ENCODE measurements around the gene VMO1.

The VMO1 gene

DNA sequence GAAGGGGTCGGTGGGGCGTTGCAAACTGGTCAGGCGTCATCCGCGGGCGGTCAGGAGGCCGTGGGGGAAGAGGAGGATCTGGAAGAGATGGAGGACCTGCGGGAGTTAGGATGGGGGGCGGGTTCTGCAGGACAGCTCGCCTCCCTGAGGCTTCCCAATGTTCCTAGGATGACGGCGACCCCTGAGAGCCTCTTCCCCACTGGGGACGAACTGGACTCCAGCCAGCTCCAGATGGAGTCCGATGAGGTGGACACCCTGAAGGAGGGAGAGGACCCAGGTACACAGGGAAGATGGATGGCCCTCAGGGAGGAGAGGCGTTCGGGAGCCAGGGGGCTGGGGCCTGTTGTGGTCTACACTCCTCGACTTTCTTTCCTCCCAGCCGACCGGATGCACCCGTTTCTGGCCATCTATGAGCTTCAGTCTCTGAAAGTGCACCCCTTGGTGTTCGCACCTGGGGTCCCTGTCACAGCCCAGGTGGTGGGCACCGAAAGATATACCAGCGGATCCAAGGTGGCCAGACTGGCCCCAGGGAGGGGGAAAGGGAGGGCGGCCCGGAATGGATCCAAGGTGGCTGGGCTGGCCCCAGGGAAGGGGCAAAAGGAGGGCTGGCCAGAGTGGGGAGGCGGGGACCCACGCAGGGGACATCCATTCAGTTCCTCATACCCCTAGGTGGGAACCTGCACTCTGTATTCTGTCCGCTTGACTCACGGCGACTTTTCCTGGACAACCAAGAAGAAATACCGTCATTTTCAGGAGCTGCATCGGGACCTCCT is 21.6 kb upstream of the VMO1 start:
- Histone ChIP-seq H3K9me3 (ENCODE audit: control insufficient read depth, low read length) (no peaks in the 10 kb centered on the region), H3K14ac (ENCODE audit: low read length in 2 of 2) (no peak overlapping the region), H4K8ac (ENCODE audit: low read length) (no peak overlapping the region), H2AK5ac (ENCODE audit: low read length, severe bottlenecking) (no peak overlapping the region), H3K36me3 (ENCODE audit: control insufficient read depth in 1 of 2, insufficient read depth in 2 of 2, low read depth in 1 of 2, low read length in 2 of 2) (peaks cover 24 to 28% of the 10 kb centered on the region in 2 experiments), H3K27me3 (ENCODE audit: control insufficient read depth in 1 of 2, insufficient read depth in 1 of 2, low read length in 2 of 2) (no peaks in the 10 kb centered on the region), H2BK12ac (ENCODE audit: low read length in 2 of 2) (no peak overlapping the region), H3K23ac (ENCODE audit: low read length in 2 of 2) (no peak overlapping the region), H3K9ac (ENCODE audit: low read length) (peak overlapping the region; percentile 80), H3K18ac (ENCODE audit: low read depth in 1 of 2, low read length in 2 of 2) (no peak overlapping the region), H3K4ac (ENCODE audit: low read depth in 1 of 2, low read length in 2 of 2) (no peak overlapping the region), H2BK120ac (ENCODE audit: low read depth, low read length) (no peak overlapping the region), H2BK15ac (ENCODE audit: low read depth, poor library complexity, severe bottlenecking) (no peak overlapping the region), H3K79me1 (replicated peaks; ENCODE audit: low read length, poor library complexity, severe bottlenecking) (peaks cover 29% of the 10 kb centered on the region), H3K4me1 (ENCODE audit: control insufficient read depth, insufficient read depth, low read depth, low read length) (peaks cover 8% of the 10 kb centered on the region), H3K4me3 (ENCODE audit: insufficient read depth in 1 of 2, low read depth in 1 of 2, low read length in 2 of 2) (peak overlapping the region; percentile 83 to 86), H4K91ac (ENCODE audit: low read length) (no peak overlapping the region), H2BK5ac (ENCODE audit: low read depth, low read length, poor library complexity, severe bottlenecking) (no peak overlapping the region), H3K4me2 (ENCODE audit: low read length, poor library complexity, severe bottlenecking) (peak overlapping the region; percentile 42), H3K27ac (ENCODE audit: low read length, poor library complexity, severe bottlenecking) (no peak overlapping the region), H2AFZ (ENCODE audit: low read depth, low read length) (no peak overlapping the region)
- no peak for DNase-seq
- 40% methylated on average over 32 of the region's 32 CpGs for WGBS

DNA sequence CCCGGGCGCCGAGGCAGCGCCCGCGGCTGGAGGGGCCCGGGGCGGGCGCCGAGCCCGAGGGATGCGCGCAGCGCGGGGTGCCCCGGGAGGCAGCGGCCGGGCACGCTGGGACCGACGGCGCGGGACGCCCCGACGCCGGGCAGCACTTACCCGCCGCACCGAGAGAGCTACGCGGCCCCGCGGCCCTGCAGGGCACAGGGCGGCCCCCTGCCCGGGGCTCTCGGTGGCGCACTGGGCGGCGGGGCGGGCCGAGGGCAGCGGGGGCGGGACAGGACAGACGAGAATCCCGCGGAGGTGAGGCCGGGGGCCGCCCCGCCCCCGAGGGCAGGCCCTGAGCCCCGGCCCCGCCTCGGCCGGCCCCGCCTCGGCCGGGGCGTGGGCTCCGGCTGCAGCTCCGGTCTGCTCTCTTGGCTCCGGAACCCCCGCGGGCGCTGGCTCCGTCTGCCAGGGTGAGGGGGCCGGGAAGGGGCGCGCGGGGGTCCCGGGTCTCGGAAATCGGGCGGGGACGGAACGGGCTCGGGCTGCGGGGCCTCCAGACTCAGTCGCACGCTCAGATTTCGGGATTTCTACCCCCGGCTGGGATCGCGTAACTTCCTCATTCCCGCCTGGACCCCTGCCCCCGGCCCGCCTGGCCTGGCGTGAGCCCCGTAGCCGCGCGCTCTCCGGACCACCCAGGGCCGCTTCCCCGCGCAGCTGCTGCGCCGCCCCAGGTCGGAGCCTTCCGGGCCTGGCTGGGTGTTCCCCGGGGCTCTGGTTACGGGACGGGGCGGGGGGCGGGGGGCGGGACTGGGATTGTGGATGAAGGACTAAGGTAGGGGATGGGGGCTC is 20.8 kb upstream of the VMO1 start, which contains the start of gene PLD2:
TSS of gene PLD2 (plus strand) at position 376 of the 828 bp plus-strand sequence. CDS start 621 bp downstream, outside the sequence.
- Histone ChIP-seq H3K14ac (ENCODE audit: low read length in 2 of 2) (peak within 1 kb of the TSS; percentile 74 to 84), H2BK12ac (ENCODE audit: low read length in 2 of 2) (no peak within 1 kb of the TSS), H3K4me2 (ENCODE audit: low read length, poor library complexity, severe bottlenecking) (peak within 1 kb of the TSS; percentile 80), H4K8ac (ENCODE audit: low read length) (peak within 1 kb of the TSS; percentile 61), H4K91ac (ENCODE audit: low read length) (no peak within 1 kb of the TSS), H2BK120ac (ENCODE audit: low read depth, low read length) (peak within 1 kb of the TSS; percentile 85), H3K27me3 (ENCODE audit: control insufficient read depth in 1 of 2, insufficient read depth in 1 of 2, low read length in 2 of 2) (no peaks in the 10 kb centered on the region), H2BK5ac (ENCODE audit: low read depth, low read length, poor library complexity, severe bottlenecking) (no peak within 1 kb of the TSS), H3K23ac (ENCODE audit: low read length in 2 of 2) (peak within 1 kb of the TSS in 1 of 2 experiments; percentile 42), H3K36me3 (ENCODE audit: control insufficient read depth in 1 of 2, insufficient read depth in 2 of 2, low read depth in 1 of 2, low read length in 2 of 2) (peaks cover 25 to 27% of the 10 kb centered on the region in 2 experiments), H3K4me1 (ENCODE audit: control insufficient read depth, insufficient read depth, low read depth, low read length) (peaks cover 8% of the 10 kb centered on the region), H2BK15ac (ENCODE audit: low read depth, poor library complexity, severe bottlenecking) (no peak within 1 kb of the TSS), H3K9me3 (ENCODE audit: control insufficient read depth, low read length) (no peaks in the 10 kb centered on the region), H3K9ac (ENCODE audit: low read length) (peak within 1 kb of the TSS; percentile 86), H2AK5ac (ENCODE audit: low read length, severe bottlenecking) (no peak within 1 kb of the TSS), H2AFZ (ENCODE audit: low read depth, low read length) (peak within 1 kb of the TSS; percentile 83), H3K18ac (ENCODE audit: low read depth in 1 of 2, low read length in 2 of 2) (peak within 1 kb of the TSS; percentile 49 to 91), H3K4ac (ENCODE audit: low read depth in 1 of 2, low read length in 2 of 2) (peak within 1 kb of the TSS in 1 of 2 experiments; percentile 73), H3K79me1 (replicated peaks; ENCODE audit: low read length, poor library complexity, severe bottlenecking) (peaks cover 29% of the 10 kb centered on the region), H3K4me3 (ENCODE audit: insufficient read depth in 1 of 2, low read depth in 1 of 2, low read length in 2 of 2) (peak within 1 kb of the TSS; percentile 83 to 86), H3K27ac (ENCODE audit: low read length, poor library complexity, severe bottlenecking) (no peak within 1 kb of the TSS)
- 2% methylated on average over 50 of the region's 106 CpGs for WGBS
- peak; percentile 83 for DNase-seq

DNA sequence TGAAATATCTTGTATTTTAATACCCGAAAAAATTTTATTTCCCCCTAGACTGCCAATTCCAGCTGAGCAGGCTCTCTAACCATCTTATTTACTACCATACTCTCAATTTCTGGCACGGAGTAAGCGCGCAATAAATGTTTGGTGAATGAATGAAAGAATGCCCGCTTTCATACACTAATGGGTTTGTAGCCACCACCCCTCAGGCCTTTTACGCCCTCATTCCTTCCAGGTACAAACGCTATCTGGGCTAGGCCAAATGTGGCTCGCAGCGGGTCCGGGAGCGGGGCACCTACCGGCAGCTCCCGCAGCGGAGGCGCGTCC is 20.3 kb upstream of the VMO1 start:
- H4K91ac ChIP-seq (ENCODE audit: low read length), result no peak overlapping the region
- no peak overlapping the region for H3K27ac ChIP-seq (ENCODE audit: low read length, poor library complexity, severe bottlenecking)
- no peak overlapping the region for H2BK15ac ChIP-seq (ENCODE audit: low read depth, poor library complexity, severe bottlenecking)
- peak overlapping the region; percentile 76 for H2AFZ ChIP-seq (ENCODE audit: low read depth, low read length)
- H2AK5ac ChIP-seq (ENCODE audit: low read length, severe bottlenecking), result no peak overlapping the region
- H3K14ac ChIP-seq (ENCODE audit: low read length in 2 of 2), result peak overlapping the region in 1 of 2 experiments; percentile 2
- H3K18ac ChIP-seq (ENCODE audit: low read depth in 1 of 2, low read length in 2 of 2), result peak overlapping the region; percentile 37
- WGBS, result 0% methylated on average over 10 of the region's 16 CpGs
- peak overlapping the region; percentile 74 for H3K4me2 ChIP-seq (ENCODE audit: low read length, poor library complexity, severe bottlenecking)
- H3K27me3 ChIP-seq (ENCODE audit: control insufficient read depth in 1 of 2, insufficient read depth in 1 of 2, low read length in 2 of 2), result no peaks in the 10 kb centered on the region
- peak overlapping the region; percentile 86 for H3K9ac ChIP-seq (ENCODE audit: low read length)
- H2BK120ac ChIP-seq (ENCODE audit: low read depth, low read length), result no peak overlapping the region
- no peaks in the 10 kb centered on the region for H3K9me3 ChIP-seq (ENCODE audit: control insufficient read depth, low read length)
- H3K79me1 ChIP-seq (replicated peaks; ENCODE audit: low read length, poor library complexity, severe bottlenecking), result peaks cover 29% of the 10 kb centered on the region
- peak overlapping the region; percentile 83 to 86 for H3K4me3 ChIP-seq (ENCODE audit: insufficient read depth in 1 of 2, low read depth in 1 of 2, low read length in 2 of 2)
- H3K4me1 ChIP-seq (ENCODE audit: control insufficient read depth, insufficient read depth, low read depth, low read length), result peaks cover 8% of the 10 kb centered on the region
- no peak overlapping the region for H2BK12ac ChIP-seq (ENCODE audit: low read length in 2 of 2)
- H3K4ac ChIP-seq (ENCODE audit: low read depth in 1 of 2, low read length in 2 of 2), result no peak overlapping the region
- H4K8ac ChIP-seq (ENCODE audit: low read length), result peak overlapping the region; percentile 37
- peaks cover 22 to 23% of the 10 kb centered on the region in 2 experiments for H3K36me3 ChIP-seq (ENCODE audit: control insufficient read depth in 1 of 2, insufficient read depth in 2 of 2, low read depth in 1 of 2, low read length in 2 of 2)
- peak; percentile 9 for DNase-seq
- H3K23ac ChIP-seq (ENCODE audit: low read length in 2 of 2), result no peak overlapping the region
- H2BK5ac ChIP-seq (ENCODE audit: low read depth, low read length, poor library complexity, severe bottlenecking), result no peak overlapping the region

DNA sequence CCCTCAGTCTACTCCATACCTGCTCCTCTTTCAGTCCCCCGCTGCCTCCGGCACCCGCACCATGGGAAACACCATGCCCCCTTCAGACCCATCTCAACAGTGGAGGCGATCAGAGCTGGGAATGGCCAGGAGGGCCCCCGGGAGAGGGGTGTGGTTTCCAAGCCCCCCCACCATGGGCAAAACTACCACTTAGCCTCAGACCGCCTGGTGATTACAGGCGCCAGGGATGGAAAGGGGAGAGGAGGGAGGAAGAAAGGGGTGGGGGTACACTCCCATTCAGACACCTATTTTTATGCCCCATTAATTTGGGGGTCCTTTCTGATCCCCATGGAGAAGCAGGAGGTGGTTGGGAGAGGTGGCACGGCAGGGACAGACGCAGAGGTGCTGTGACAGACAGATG is 16.1 kb upstream of the VMO1 start, which contains the start of gene C17orf114:
TSS of gene C17orf114 (minus strand) at position 101 of the 400 bp plus-strand sequence.
- H3K4me2 ChIP-seq (ENCODE audit: low read length, poor library complexity, severe bottlenecking), result no peak within 1 kb of the TSS
- no peak within 1 kb of the TSS for H3K18ac ChIP-seq (ENCODE audit: low read depth in 1 of 2, low read length in 2 of 2)
- H3K36me3 ChIP-seq (ENCODE audit: control insufficient read depth in 1 of 2, insufficient read depth in 2 of 2, low read depth in 1 of 2, low read length in 2 of 2), result peaks cover 24 to 28% of the 10 kb centered on the region in 2 experiments
- H4K91ac ChIP-seq (ENCODE audit: low read length), result no peak within 1 kb of the TSS
- H2BK5ac ChIP-seq (ENCODE audit: low read depth, low read length, poor library complexity, severe bottlenecking), result no peak within 1 kb of the TSS
- H3K79me1 ChIP-seq (replicated peaks; ENCODE audit: low read length, poor library complexity, severe bottlenecking), result peaks cover 22% of the 10 kb centered on the region
- peaks cover 2% of the 10 kb centered on the region for H3K4me1 ChIP-seq (ENCODE audit: control insufficient read depth, insufficient read depth, low read depth, low read length)
- no peak within 1 kb of the TSS for H2AFZ ChIP-seq (ENCODE audit: low read depth, low read length)
- H3K27ac ChIP-seq (ENCODE audit: low read length, poor library complexity, severe bottlenecking), result no peak within 1 kb of the TSS
- H2BK12ac ChIP-seq (ENCODE audit: low read length in 2 of 2), result no peak within 1 kb of the TSS
- no peak for DNase-seq
- WGBS, result 96% methylated on average over 5 of the region's 9 CpGs
- H2BK120ac ChIP-seq (ENCODE audit: low read depth, low read length), result no peak within 1 kb of the TSS
- H2AK5ac ChIP-seq (ENCODE audit: low read length, severe bottlenecking), result no peak within 1 kb of the TSS
- H3K4me3 ChIP-seq (ENCODE audit: insufficient read depth in 1 of 2, low read depth in 1 of 2, low read length in 2 of 2), result no peak within 1 kb of the TSS
- no peak within 1 kb of the TSS for H3K14ac ChIP-seq (ENCODE audit: low read length in 2 of 2)
- H2BK15ac ChIP-seq (ENCODE audit: low read depth, poor library complexity, severe bottlenecking), result no peak within 1 kb of the TSS
- H3K27me3 ChIP-seq (ENCODE audit: control insufficient read depth in 1 of 2, insufficient read depth in 1 of 2, low read length in 2 of 2), result no peaks in the 10 kb centered on the region
- H4K8ac ChIP-seq (ENCODE audit: low read length), result no peak within 1 kb of the TSS
- no peaks in the 10 kb centered on the region for H3K9me3 ChIP-seq (ENCODE audit: control insufficient read depth, low read length)
- H3K23ac ChIP-seq (ENCODE audit: low read length in 2 of 2), result no peak within 1 kb of the TSS
- no peak within 1 kb of the TSS for H3K4ac ChIP-seq (ENCODE audit: low read depth in 1 of 2, low read length in 2 of 2)
- H3K9ac ChIP-seq (ENCODE audit: low read length), result no peak within 1 kb of the TSS

All from mesenchymal stem cell (in vitro differentiated cells and primary cell).